Activated T-cell treated with anti-CD3 and anti-CD28 coated beads, Interleukin-2, amount 50 U/mL, for 4 hours (primary cell): Measurements from ENCODE around the gene IMP3. TPM values are rescaled to one million over a fixed set of nuclear protein-coding genes. Genes with fewer than 3 reads are reported as not detected.

ENCODE experiments used
- ATAC-seq, 2 donors: fragments of 200-7000 bp; cut with Tn5 transposase; one replicate each; pipeline ENCODE4 v1.10.0; 2021
- DNase-seq: peaks from one replicate; pipeline ENCODE4 v3.0.0-alpha.2; 2020
- H3K27me3 Mint-ChIP-seq: one replicate; pipeline ENCODE4 v1.8.0; 2021; ENCODE audit warnings: low read depth, mixed read lengths
- H3K36me3 Mint-ChIP-seq: one replicate; pipeline ENCODE4 v1.8.0; 2022; ENCODE audit warnings: mixed read lengths; ENCODE audit not compliant: insufficient read depth
- H3K4me1 Mint-ChIP-seq: one replicate; pipeline ENCODE4 v1.8.0; 2021; ENCODE audit warnings: low read depth, mixed read lengths
- H3K4me3 Mint-ChIP-seq: one replicate; pipeline ENCODE4 v1.8.0; 2021; ENCODE audit warnings: mild to moderate bottlenecking, moderate library complexity, mixed read lengths
- H3K9me3 Mint-ChIP-seq: one replicate; pipeline ENCODE4 v1.8.0; 2021; ENCODE audit warnings: mixed read lengths
- total RNA-seq, 3 donors: library from RNA; stranded (reverse); gene quantifications; one replicate each; pipeline ENCODE4 v1.2.1, GENCODE V29; 2021

IMP3 gene
- total RNA-seq, 3 donors from 2014 or later, result 133 to 156 (median 142) TPM

DNA sequence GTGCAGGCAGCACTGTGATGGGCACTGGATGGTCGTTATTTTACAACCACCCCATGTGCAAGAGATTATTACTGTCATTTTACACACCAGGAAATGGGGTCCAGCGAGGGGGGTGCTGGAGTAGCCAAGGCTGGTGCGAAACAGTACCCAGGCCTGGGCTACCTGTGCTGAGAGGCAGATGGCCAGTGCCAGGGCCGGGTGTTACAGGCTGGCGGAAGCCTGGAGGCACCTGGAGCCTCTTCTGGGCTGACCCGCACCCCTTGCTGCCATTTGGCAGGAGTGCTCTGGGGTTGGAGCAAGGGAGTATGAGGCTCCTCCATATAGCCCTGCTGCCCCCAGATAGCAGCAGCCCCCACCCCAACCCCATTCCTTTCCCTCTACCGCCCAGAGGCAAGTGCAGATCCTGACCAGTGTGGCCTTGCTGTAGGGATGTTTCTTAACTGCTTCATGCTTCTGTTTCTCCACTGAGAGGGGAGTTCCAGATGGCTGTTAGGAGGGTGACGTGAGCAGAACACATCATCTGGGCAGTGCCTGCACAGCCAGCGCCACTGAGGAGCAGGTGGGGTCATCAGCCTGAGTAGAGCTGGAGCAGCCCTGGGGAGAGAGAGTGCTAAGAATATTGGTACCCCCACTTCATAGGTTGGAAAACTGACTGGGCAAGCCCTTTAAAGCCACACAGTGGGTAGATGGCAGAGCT is 22.9 kb upstream of the IMP3 start:
- Mint-ChIP-seq H3K4me3 (no peak overlapping the region), H3K27me3 (no peaks in the 10 kb centered on the region), H3K36me3 (no peaks in the 10 kb centered on the region), H3K9me3 (no peaks in the 10 kb centered on the region), H3K4me1 (no peaks in the 10 kb centered on the region)
- ATAC-seq (no peak), DNase-seq (no peak)

DNA sequence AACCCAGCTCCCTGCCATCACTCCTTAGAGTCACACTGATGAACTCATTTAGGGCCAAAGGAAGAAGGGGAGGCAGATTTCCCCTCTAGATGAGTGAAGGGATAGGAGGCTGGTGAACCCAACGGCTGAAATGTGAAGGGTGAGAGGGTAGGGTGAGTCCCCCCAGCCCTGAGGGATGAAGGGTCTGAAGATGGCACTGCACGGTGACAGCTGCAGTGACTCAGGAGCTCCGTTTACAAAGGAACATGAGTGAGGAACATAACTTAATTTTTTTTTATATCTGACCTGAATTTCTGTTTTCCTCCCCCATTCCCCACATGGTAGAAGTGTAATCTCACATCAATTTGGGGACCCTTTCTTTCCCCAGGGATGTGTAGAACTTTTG is 21.7 kb upstream of the IMP3 start:
- H3K4me1 Mint-ChIP-seq, result no peaks in the 10 kb centered on the region
- no peaks in the 10 kb centered on the region for H3K9me3 Mint-ChIP-seq
- H3K36me3 Mint-ChIP-seq, result no peaks in the 10 kb centered on the region
- DNase-seq (no peak), ATAC-seq (no peak)
- H3K4me3 Mint-ChIP-seq, result no peak overlapping the region
- H3K27me3 Mint-ChIP-seq, result no peaks in the 10 kb centered on the region

DNA sequence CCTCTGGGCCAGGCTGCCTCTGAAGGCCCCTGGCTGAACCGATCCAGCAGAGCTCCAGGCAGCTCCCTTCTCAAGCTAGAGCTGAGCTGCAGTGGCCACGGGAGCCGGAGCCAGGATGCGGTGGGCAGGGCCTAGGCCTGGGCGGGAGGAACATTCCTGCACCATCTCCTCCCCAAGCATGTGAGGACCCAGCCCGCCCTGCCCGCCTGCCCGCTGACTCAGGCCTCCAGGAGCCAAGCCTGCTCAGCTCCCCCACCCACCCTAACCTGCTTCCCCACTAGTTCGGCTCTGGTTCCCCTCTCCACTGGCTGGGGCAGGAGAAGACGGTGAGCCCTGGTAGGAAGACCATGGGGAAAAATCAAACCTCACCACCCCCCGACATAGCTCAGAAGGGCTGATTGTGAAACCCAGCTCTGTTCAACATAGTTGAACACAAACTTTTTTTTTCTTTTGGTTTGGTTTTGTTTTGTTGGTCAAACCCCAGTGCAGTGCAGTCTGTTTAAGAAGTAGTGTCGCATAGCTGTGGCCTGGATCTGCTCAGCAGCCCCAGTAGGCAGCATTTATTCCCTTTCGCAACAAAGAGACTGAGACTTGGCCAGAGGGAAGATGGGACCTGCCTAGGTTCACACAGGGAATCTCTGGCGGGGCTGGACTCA is 21.2 kb upstream of the IMP3 start:
- no peaks in the 10 kb centered on the region for H3K9me3 Mint-ChIP-seq
- H3K27me3 Mint-ChIP-seq, result no peaks in the 10 kb centered on the region
- no peaks in the 10 kb centered on the region for H3K4me1 Mint-ChIP-seq
- ATAC-seq (no peak), DNase-seq (no peak)
- no peak overlapping the region for H3K4me3 Mint-ChIP-seq
- no peaks in the 10 kb centered on the region for H3K36me3 Mint-ChIP-seq

DNA sequence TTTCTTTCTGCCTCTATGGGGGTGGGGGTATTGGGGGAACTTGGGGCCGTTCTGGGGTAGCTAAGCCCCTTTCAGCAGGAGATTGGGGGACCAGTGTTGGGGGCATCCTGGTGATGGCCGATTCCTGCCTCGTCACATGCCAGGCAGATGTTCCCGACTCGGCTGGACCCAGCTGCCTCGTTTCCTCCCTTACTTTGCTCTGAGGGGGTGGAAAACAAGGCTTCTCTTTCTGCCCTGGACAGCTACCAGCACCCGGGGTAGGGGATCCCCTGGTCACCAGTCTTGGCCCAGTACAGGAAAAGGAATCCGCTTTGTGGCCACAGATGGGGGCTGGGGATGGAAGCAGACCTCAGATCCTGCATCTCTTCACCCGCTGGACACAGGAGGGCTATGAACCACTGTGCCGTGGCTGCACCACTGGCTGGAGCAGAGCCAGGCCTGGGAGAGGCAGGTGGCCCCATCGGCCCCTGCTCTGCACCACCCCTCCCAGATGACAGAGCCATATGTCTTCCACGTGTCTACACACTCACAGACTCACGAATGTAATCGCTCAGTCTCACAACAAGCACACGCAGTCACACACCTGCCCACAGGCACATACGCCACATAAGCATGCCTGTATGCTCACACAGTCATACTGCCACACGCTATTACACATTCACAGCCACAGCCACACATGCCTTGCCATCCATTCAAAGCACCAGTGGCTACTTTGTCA is 20.1 kb upstream of the IMP3 start:
- H3K4me1 Mint-ChIP-seq, result no peaks in the 10 kb centered on the region
- no peaks in the 10 kb centered on the region for H3K9me3 Mint-ChIP-seq
- H3K27me3 Mint-ChIP-seq, result no peaks in the 10 kb centered on the region
- H3K36me3 Mint-ChIP-seq, result no peaks in the 10 kb centered on the region
- H3K4me3 Mint-ChIP-seq, result no peak overlapping the region
- DNase-seq (no peak), ATAC-seq (no peak)

DNA sequence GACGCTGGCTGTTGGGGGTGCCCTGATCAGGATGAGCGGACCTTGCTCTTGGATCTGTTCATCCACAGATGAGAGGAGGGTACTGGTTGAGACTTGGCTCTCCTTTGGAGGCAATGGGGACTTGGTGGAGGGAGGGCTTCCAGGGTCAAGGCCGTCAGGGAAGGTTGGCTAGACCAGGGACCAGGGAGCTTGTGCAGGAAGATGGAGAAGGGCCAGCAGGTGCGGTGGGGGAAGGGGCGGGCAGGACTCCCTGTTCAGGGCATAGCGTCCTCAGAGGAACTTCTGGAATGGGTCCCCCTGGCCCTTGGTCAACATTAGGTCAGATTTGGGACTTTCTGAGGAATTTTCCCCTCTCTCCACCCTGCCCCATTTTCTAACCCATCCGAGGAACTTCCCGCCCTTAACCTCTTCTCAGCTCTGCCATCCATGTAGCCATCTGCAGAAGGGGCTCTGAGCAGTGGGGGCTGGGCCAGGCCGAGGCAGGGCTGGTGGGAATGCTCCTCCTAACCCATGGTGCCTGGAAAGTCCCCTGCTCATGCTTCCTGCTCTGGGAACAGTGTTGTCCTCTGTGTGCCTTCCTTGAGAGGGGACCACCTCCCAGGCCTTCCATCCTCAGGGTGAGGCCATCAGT is 19.2 kb upstream of the IMP3 start:
- Mint-ChIP-seq H3K4me1 (no peaks in the 10 kb centered on the region), H3K27me3 (no peaks in the 10 kb centered on the region), H3K9me3 (no peaks in the 10 kb centered on the region), H3K36me3 (no peaks in the 10 kb centered on the region), H3K4me3 (no peak overlapping the region)
- DNase-seq (no peak), ATAC-seq (no peak)

DNA sequence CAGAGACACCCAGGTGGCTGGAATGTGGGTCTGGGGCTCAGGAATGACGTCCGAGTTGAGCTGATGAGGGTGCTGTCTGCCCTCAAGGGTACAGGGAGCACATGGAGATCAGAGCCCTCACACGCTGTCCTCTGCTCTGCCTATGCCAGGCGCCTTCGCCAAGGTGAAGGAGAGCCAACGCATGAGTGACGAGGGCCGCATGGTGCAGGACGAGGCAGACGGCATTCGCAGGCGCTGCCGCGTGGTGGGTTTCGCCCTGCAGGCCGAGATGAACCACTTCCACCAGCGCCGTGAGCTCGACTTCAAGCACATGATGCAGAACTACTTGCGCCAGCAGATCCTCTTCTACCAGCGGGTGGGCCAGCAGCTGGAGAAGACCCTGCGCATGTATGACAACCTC is 16.8 kb upstream of the IMP3 start:
- Mint-ChIP-seq H3K36me3 (no peaks in the 10 kb centered on the region), H3K27me3 (no peaks in the 10 kb centered on the region), H3K4me1 (peaks cover 2% of the 10 kb centered on the region), H3K9me3 (no peaks in the 10 kb centered on the region), H3K4me3 (no peak overlapping the region)
- ATAC-seq, result no peak
- DNase-seq, result no peak

DNA sequence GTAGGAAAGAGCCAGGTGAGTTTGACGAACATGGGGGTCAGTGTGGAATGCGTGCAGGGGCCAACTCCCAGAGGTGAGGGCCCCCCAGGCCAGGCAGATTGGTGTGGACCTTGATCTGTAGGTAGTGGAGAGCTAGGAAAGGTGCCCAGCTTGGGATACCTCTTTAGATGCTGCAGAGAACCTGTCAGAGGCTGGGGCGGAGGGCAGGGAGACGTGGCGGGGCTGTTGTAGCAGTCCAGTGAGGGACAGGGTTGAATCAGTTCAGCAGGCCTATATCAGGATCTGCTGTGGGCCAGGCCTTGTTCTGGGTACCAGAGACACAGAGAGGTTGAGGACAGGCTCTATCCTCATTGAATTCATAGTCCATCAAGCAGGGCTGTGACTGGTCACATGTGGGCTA is 16.3 kb upstream of the IMP3 start:
- Mint-ChIP-seq H3K27me3 (no peaks in the 10 kb centered on the region), H3K4me1 (peaks cover 7% of the 10 kb centered on the region), H3K36me3 (no peaks in the 10 kb centered on the region), H3K9me3 (no peaks in the 10 kb centered on the region), H3K4me3 (no peak overlapping the region)
- no peak for ATAC-seq
- no peak for DNase-seq

DNA sequence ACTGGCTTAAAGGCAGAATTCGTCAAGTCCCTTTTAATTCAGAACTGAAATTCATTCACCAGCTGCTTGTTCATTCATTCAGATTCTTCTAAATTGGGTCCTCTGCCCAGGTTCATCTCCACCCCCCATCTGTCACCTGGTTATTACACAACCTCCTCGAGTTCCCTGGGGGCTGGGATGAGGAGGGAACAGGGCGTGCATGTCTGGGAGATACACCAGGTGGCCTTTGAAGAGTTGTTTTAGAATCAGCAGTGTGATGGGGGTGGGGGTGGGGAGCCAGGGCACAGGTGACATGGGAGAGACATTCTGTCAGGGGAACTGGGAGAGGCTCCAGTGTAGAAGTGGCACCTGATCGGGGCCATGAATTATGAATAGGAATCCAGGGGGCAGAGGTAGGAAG is 15.9 kb upstream of the IMP3 start:
- Mint-ChIP-seq H3K4me3 (no peak overlapping the region), H3K36me3 (no peaks in the 10 kb centered on the region), H3K27me3 (no peaks in the 10 kb centered on the region), H3K4me1 (peaks cover 11% of the 10 kb centered on the region), H3K9me3 (no peaks in the 10 kb centered on the region)
- no peak for ATAC-seq
- no peak for DNase-seq

DNA sequence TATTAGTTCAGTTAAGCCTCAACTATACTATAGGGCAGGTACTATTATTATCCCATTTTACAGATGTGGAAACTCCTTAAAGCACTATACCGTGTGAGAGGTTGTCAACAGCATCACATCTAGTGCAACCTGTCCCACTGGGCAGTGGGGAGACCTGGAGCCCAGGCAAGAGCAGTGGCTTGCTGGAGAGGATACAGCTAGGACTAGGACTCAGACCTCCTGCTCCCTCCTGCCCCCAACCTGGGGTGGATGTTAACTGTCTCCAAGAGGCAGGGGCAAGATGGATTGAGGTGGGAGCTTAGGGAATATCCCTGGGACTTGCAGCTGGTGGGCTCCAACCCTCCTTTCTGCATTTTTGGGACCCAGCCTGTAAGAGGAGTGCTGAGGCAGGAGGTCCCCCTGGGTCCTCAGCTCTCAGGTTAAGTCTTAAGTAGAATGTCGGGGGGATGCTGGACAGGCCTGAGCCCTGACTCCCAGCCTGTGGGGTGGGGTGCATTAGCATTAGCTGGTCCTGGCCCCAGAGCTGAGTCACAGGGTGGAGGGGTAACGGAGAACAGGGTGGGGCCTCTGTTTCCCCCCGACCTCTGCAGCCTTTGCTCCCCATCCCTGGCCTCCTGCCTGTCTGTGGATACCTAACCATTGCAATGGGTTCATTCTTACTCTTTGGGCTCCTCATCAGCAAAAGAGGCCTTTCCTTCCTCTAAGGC is 14.3 kb upstream of the IMP3 start:
- peaks cover 19% of the 10 kb centered on the region for H3K4me1 Mint-ChIP-seq
- no peaks in the 10 kb centered on the region for H3K27me3 Mint-ChIP-seq
- H3K36me3 Mint-ChIP-seq, result no peaks in the 10 kb centered on the region
- no peak for DNase-seq
- no peak for ATAC-seq
- no peak overlapping the region for H3K4me3 Mint-ChIP-seq
- H3K9me3 Mint-ChIP-seq, result no peaks in the 10 kb centered on the region

DNA sequence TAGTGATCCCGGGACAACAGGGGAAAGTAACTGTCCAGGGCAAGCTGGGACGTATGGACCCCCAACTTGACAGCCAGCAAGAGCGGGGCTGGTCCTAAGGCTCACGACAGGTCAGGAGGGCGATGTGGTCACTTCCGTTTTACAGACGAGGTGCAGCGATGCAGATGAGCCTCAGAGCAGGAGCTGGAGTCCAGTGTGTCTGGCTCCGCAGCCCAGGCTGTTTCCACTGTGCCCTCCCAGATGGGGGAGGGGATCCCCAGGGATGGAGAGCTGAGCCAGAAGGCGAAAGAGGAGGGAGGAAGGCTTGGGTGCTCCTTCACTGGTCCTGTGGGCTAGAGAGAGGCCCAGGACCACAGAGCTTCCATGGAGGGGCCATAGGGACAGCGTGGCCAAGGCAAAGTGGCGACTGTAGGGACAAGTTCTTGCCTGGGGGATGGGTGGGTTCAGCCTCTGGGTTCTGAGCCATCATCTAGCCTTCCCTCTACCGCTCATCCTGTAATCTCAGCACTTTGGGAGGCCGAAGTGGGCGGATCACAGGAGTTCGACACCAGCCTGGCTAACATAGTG is 13.4 kb upstream of the IMP3 start:
- ATAC-seq (no peak), DNase-seq (no peak)
- Mint-ChIP-seq H3K9me3 (no peaks in the 10 kb centered on the region), H3K4me3 (no peak overlapping the region), H3K27me3 (no peaks in the 10 kb centered on the region), H3K4me1 (peaks cover 24% of the 10 kb centered on the region), H3K36me3 (no peaks in the 10 kb centered on the region)

DNA sequence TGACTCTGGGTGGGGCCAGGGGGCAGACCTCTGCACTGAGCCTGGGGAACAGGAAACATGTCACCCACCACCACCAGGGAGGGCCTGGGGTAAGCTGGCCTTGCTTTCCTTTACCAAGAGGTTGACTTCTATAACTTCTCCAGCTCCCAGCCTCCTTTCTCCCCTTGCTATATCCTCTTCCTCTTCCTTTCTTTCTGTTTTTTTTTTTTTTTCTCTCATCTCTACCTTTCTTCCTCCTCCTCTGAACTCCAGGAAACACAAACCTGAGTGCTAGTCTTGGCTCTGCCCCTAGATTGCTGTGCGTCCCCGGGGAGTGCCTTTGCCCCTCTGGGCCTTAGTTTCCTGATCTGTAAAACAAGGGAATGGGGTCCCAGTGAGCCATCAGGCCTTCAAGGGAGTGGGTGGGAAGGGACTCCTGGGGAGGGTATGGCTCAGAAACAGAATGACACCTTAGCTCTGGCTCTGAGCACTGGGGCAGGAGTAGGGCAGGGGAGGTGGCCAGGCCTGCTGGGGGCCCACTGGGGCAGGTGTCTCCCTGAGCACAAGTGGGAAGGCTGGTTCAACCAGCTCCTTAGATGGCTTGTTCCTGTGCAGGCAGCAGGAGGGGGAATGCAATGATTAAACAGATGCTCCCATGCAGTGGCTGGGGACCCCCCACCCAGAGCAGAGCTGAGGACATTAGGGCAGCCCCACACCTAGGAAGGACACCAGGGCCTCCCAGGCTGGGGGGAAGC is 12.0 kb upstream of the IMP3 start:
- peaks cover 26% of the 10 kb centered on the region for H3K4me1 Mint-ChIP-seq
- H3K9me3 Mint-ChIP-seq, result no peaks in the 10 kb centered on the region
- H3K36me3 Mint-ChIP-seq, result no peaks in the 10 kb centered on the region
- DNase-seq (no peak), ATAC-seq (no peak)
- no peak overlapping the region for H3K4me3 Mint-ChIP-seq
- H3K27me3 Mint-ChIP-seq, result no peaks in the 10 kb centered on the region

DNA sequence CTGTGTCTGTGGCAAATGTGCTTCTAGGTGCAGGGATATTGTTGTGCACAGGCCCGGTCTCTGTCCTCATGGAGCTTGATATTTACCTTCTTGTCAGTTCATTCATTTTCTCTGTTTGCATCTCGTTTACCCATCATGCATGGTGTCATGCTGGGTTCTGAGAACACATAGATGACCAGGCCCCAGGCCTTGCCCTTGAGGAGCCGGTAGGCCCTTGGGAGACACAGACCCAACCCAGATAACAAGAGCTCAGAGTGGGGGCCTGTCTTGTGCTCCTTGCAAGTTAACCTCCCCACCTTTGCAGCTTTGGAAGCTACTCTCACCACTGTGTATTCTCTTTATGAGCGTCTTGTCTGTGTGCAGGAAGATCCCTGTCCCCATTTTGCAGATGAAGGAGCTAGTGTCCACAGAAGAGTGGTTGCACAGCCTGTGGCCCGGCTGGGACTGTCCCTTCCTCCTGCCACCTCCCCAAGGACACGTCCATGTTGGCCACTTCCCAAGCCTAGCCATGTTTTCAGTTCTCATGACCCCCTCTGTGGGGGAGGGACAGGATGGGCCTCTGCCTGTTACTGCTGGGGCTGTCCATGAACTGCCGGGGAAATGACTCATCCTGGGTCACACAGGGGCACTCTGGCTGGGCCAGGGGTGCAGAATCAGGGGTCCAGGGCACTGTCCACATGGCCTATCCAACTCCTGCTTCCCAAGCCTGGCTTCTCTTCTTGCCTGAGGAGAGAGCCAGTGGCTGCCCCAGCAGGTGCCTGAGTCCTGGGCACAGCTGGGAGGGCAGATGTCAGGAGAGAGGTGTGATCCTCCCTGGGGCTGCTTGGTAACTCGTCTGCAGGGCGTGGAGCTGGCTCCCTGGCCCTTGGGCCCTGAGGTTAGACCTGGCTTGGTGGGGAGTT is 11.1 kb upstream of the IMP3 start:
- DNase-seq (no peak), ATAC-seq (no peak)
- Mint-ChIP-seq H3K36me3 (no peaks in the 10 kb centered on the region), H3K4me1 (peaks cover 32% of the 10 kb centered on the region), H3K4me3 (no peak overlapping the region), H3K9me3 (no peaks in the 10 kb centered on the region), H3K27me3 (peaks cover 4% of the 10 kb centered on the region)

DNA sequence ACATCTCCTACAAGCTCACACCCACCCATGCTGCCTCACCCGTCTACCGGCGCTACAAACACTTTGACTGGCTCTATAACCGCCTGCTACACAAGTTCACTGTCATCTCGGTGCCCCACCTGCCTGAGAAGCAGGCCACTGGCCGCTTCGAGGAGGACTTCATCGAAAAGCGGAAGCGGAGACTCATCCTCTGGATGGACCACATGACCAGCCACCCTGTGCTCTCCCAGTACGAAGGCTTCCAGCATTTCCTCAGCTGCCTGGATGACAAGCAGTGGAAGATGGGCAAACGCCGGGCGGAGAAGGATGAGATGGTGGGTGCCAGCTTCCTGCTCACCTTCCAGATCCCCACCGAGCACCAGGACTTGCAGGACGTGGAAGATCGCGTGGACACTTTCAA is 9.8 kb upstream of the IMP3 start:
- ATAC-seq (no peak), DNase-seq (no peak)
- Mint-ChIP-seq H3K27me3 (peaks cover 4% of the 10 kb centered on the region), H3K9me3 (no peaks in the 10 kb centered on the region), H3K4me1 (peaks cover 32% of the 10 kb centered on the region), H3K4me3 (no peak overlapping the region), H3K36me3 (no peaks in the 10 kb centered on the region)
